GM12878 (cell line): Measurements from ENCODE around the gene ESPNL. TPM values are rescaled to one million over a fixed set of nuclear protein-coding genes. Genes with fewer than 3 reads are reported as not detected.

Source experiments
- ATAC-seq: fragments of 200-7000 bp; cut with Tn5 transposase; 3 replicates; pipeline ENCODE4 v1.9.1; 2020; ENCODE audit warnings: mild to moderate bottlenecking, moderate library complexity
- BruUV-seq: library from RNA; stranded (reverse); fragments of 400-500 nt; replicated peaks from 2 replicates; lab custom pipeline; 2021; lab: Mats Ljungman, UMichigan
- CTCF ChIA-PET: fragments of 300-600 bp; sonication (Branson Sonifier 250); formaldehyde crosslinking; extraction: SDS; loops from one replicate; lab custom pipeline; 2021; ENCODE audit warnings: inconsistent platforms; lab: Yijun Ruan, JAX
- POLR2A ChIA-PET: fragments of 350-600 bp; formaldehyde crosslinking; extraction: SDS; loops from one replicate; lab custom pipeline; 2021; ENCODE audit warnings: inconsistent platforms; lab: Charles Lee
- RAD21 ChIA-PET: fragments of 300-600 bp; sonication (Branson Sonifier 250); formaldehyde crosslinking; loops from one replicate; lab custom pipeline; 2023; ENCODE audit warnings: antibody characterized with exemption; ENCODE audit not compliant: unreplicated experiment; lab: Charles Lee
- SMC1A ChIA-PET: fragments of 300-600 bp; sonication (Branson Sonifier 250); formaldehyde crosslinking; loops from one replicate; lab custom pipeline; 2023; ENCODE audit not compliant: unreplicated experiment, uncharacterized antibody; lab: Charles Lee
- DNase-seq: peaks from one replicate; pipeline ENCODE4 v3.0.0-alpha.2; 2011; ENCODE audit warnings: low read depth, low spot score
- FAIRE-seq: peaks from 3 replicates; lab custom pipeline; 2011; peaks lifted over from hg19 to GRCh38; lab: Jason Lieb, UNC
- H2AFZ ChIP-seq: 2 replicates; pipeline ENCODE4 v1.6.0; 2011; ENCODE audit warnings: low read depth, low read length, control low read depth; ENCODE audit not compliant: control insufficient read depth
- H3K27ac ChIP-seq: 2 replicates; pipeline ENCODE4 v1.5.1; 2011; ENCODE audit warnings: control low read depth; ENCODE audit not compliant: control insufficient read depth, insufficient read depth
- H3K27me3 ChIP-seq, 2 experiments: replicated peaks in 1 of 2; 2 replicates each; pipeline versions ENCODE4 v1.6.0 to v1.6.1; 2011; ENCODE audit warnings: low read length in 1 of 2; ENCODE audit not compliant: control insufficient read depth in 2 of 2, insufficient read depth in 2 of 2
- H3K36me3 ChIP-seq, 2 experiments: 2 replicates each; pipeline ENCODE4 v1.5.1; 2011; ENCODE audit warnings: low read length in 1 of 2; ENCODE audit not compliant: control insufficient read depth in 2 of 2, insufficient read depth in 2 of 2
- H3K4me1 ChIP-seq: 2 replicates; pipeline ENCODE4 v1.6.1; 2011; ENCODE audit warnings: mild to moderate bottlenecking, low read length, moderate library complexity, mixed read lengths; ENCODE audit not compliant: control insufficient read depth, insufficient read depth
- H3K4me2 ChIP-seq: 2 replicates; pipeline ENCODE4 v1.6.0; 2011; ENCODE audit warnings: control low read depth; ENCODE audit not compliant: control insufficient read depth, insufficient read depth
- H3K4me3 ChIP-seq: fragments of 200-600 bp; sonication (generic); 2 replicates; pipeline ENCODE4 v1.5.1; 2016
- H3K79me2 ChIP-seq: 2 replicates; pipeline ENCODE4 v1.6.0; 2011; ENCODE audit warnings: low read length; ENCODE audit not compliant: control insufficient read depth, insufficient read depth
- H3K9ac ChIP-seq: 2 replicates; pipeline ENCODE4 v1.8.0; 2011; ENCODE audit warnings: low read length, control low read depth, mixed read lengths; ENCODE audit not compliant: control insufficient read depth, insufficient read depth
- H3K9me3 ChIP-seq: replicated peaks from 3 replicates; pipeline ENCODE4 v1.5.1; 2011; ENCODE audit warnings: mild to moderate bottlenecking, low read length; ENCODE audit not compliant: control insufficient read depth, insufficient read depth
- H4K20me1 ChIP-seq: 2 replicates; pipeline ENCODE4 v1.6.0; 2011; ENCODE audit not compliant: control insufficient read depth, insufficient read depth
- BCL3 ChIP-seq: IDR thresholded peaks from 2 replicates; pipeline ENCODE4 v1.6.1; 2011; ENCODE audit warnings: borderline replicate concordance, low read depth, mild to moderate bottlenecking, moderate library complexity, low read length; ENCODE audit not compliant: insufficient read depth, poor library complexity, severe bottlenecking
- CHD1 ChIP-seq: IDR thresholded peaks from 2 replicates; pipeline ENCODE4 v1.6.1; 2012; ENCODE audit warnings: low read depth, low read length, improper control_type of control experiment
- CREB1 ChIP-seq: IDR thresholded peaks from 2 replicates; pipeline ENCODE4 v1.6.1; 2012; ENCODE audit warnings: low read depth, mild to moderate bottlenecking, inconsistent platforms
- ELK1 ChIP-seq: IDR thresholded peaks from 2 replicates; pipeline ENCODE4 v1.6.1; 2012; ENCODE audit warnings: low read depth, low read length, improper control_type of control experiment
- GABPA ChIP-seq: IDR thresholded peaks from 2 replicates; pipeline ENCODE4 v1.6.1; 2014; ENCODE audit warnings: antibody characterized with exemption, low read depth, mild to moderate bottlenecking, inconsistent platforms
- IRF4 ChIP-seq: IDR thresholded peaks from 2 replicates; pipeline ENCODE4 v1.6.1; 2011; ENCODE audit warnings: low read depth, low read length
- MTA3 ChIP-seq: IDR thresholded peaks from 2 replicates; pipeline ENCODE4 v1.6.1; 2012; ENCODE audit warnings: low read length, inconsistent platforms, borderline replicate concordance
- NR2C2 ChIP-seq: IDR thresholded peaks from 2 replicates; pipeline ENCODE4 v1.6.1; 2011; ENCODE audit warnings: borderline replicate concordance, low read depth; ENCODE audit not compliant: control insufficient read depth, insufficient read length
- NRF1 ChIP-seq: conservative IDR thresholded peaks from 2 replicates; pipeline ENCODE4 v1.6.1; 2011; ENCODE audit warnings: mild to moderate bottlenecking, low read depth, low read length, improper control_type of control experiment
- PML ChIP-seq: IDR thresholded peaks from 2 replicates; pipeline ENCODE4 v1.6.1; 2012; ENCODE audit warnings: low read length, inconsistent platforms
- POLR2AphosphoS2 ChIP-seq: IDR thresholded peaks from 2 replicates; pipeline ENCODE4 v1.6.1; 2011; ENCODE audit warnings: low read depth, mild to moderate bottlenecking, low read length, improper control_type of control experiment, moderate library complexity
- POU2F2 ChIP-seq: IDR thresholded peaks from 3 replicates; pipeline ENCODE4 v1.6.1; 2011; ENCODE audit warnings: low read depth, mild to moderate bottlenecking, low read length, borderline replicate concordance
- SKIL ChIP-seq: fragments of 450-650 bp; IDR thresholded peaks from 2 replicates; pipeline ENCODE4 v1.6.1; 2017; ENCODE audit warnings: mild to moderate bottlenecking, low read depth, inconsistent platforms; ENCODE audit not compliant: poor library complexity, severe bottlenecking
- SMAD5 ChIP-seq: IDR thresholded peaks from 2 replicates; pipeline ENCODE4 v1.6.1; 2016; ENCODE audit warnings: antibody characterized with exemption, low read depth
- SREBF2 ChIP-seq: IDR thresholded peaks from 2 replicates; pipeline ENCODE4 v1.6.1; 2012; ENCODE audit warnings: mild to moderate bottlenecking, low read length
- TCF3 ChIP-seq: IDR thresholded peaks from 2 replicates; pipeline ENCODE4 v1.6.1; 2012; ENCODE audit warnings: low read depth, mild to moderate bottlenecking, low read length, borderline replicate concordance; ENCODE audit not compliant: insufficient read depth
- YY1 ChIP-seq: IDR thresholded peaks from 2 replicates; pipeline ENCODE4 v1.6.1; 2011; ENCODE audit warnings: low read depth, mild to moderate bottlenecking, low read length
- ZNF622 ChIP-seq: fragments of 450-650 bp; IDR thresholded peaks from 2 replicates; pipeline ENCODE4 v1.6.1; 2017; ENCODE audit warnings: mild to moderate bottlenecking, inconsistent platforms
- WGBS: methylation state at CpG from one replicate; pipeline ENCODE4 v1.1.6; 2016; ENCODE audit warnings: low lambda C conversion rate; ENCODE audit not compliant: insufficient replicate concordance, insufficient coverage; ENCODE audit errors: missing lambda C conversion rate; 5-methylcytosine and 5-hydroxymethylcytosine counted together
- in situ Hi-C: fragments of 300-500 bp; cut with MboI; formaldehyde crosslinking; loops from 9 replicates; pipeline ENCODE4 v1.14.3; 2018; ENCODE audit warnings: mixed read lengths
- intact Hi-C: fragments of 100-400 bp; cut with micrococcal nuclease; formaldehyde crosslinking; loops from one replicate; pipeline ENCODE4 v1.14.2; 2022; ENCODE audit not compliant: unreplicated experiment
- polyA plus RNA-seq, 11 experiments: library from polyadenylated mRNA; depleted of rRNA in 4 of 11; unstranded in 6 of 11; stranded (reverse) in 5 of 11; fragments of >200 nt; fragmentation: Nextera tagmentation in 4 of 11; fragmentation: Illumina TruSeq in 1 of 11; extraction: Ambion mirVana in 4 of 11; extraction: Trizol in 1 of 11; gene quantifications; 1 replicate in 1 of 11; 2 replicates in 10 of 11; pipeline versions ENCODE4 v1.2.1 to v1.2.3, GENCODE V29; 2011 to 2016; ENCODE audit warnings: inconsistent platforms in 2 of 11, missing spikeins in 2 of 11, low read depth in 1 of 11
- total RNA-seq, 4 experiments: library from RNA; depleted of rRNA in 3 of 4; stranded (reverse); fragments of >200 nt in 3 of 4; fragmentation: Illumina TruSeq in 1 of 4; extraction: Trizol in 1 of 4; gene quantifications; 2 replicates each; pipeline versions ENCODE4 v1.2.1 to v1.2.3, GENCODE V29; 2013 to 2021

The ESPNL gene
- total and polyA plus RNA-seq, 10 of the 15 experiments (the other 5 are each of a cell fraction or from before 2014, with no cell fraction given): 0.05 to 0.94 (median 0.36) TPM; not detected in 3

- FAIRE-seq: no peak
- in situ Hi-C loops: no loop called here
Observed at GRCh38 chr2:238081561-238081960, 18.6 kb upstream of the ESPNL start.

More at GRCh38 chr2:238081561-238081960, 18.6 kb upstream of the ESPNL start:
- ATAC-seq (no peak), DNase-seq (no peak)
- TF ChIP-seq GABPA (no peak), MTA3 (no peak), YY1 (no peak), NR2C2 (no peak), BCL3 (no peak), ZNF622 (no peak), POU2F2 (no peak), PML (no peak), TCF3 (no peak), SMAD5 (no peak), CHD1 (no peak), SKIL (no peak), ELK1 (no peak), SREBF2 (no peak), POLR2AphosphoS2 (no peak), CREB1 (no peak), IRF4 (no peak), NRF1 (no peak)
- POLR2A ChIA-PET: no interaction called here
- no peak overlapping the region for H3K9ac ChIP-seq
- no peaks in the 10 kb centered on the region for H3K27me3 ChIP-seq
- H3K27ac ChIP-seq: no peak overlapping the region
- SMC1A ChIA-PET: interaction anchor here (0.6 to 1.1 kb wide), 2 partner anchors 13 to 35 kb away, joined by 3 to 5 read pairs; no protein-coding TSS in a partner anchor
- H3K36me3 ChIP-seq: peaks cover 18 to 28% of the 10 kb centered on the region in 2 experiments
- no peaks in the 10 kb centered on the region for H3K79me2 ChIP-seq
- intact Hi-C loops: no loop called here
- H3K4me1 ChIP-seq: no peaks in the 10 kb centered on the region
- BruUV-seq: no TSS peak
- no peaks in the 10 kb centered on the region for H4K20me1 ChIP-seq
- no peaks in the 10 kb centered on the region for H3K9me3 ChIP-seq
- no peak overlapping the region for H2AFZ ChIP-seq
- H3K4me3 ChIP-seq: no peak overlapping the region
- H3K4me2 ChIP-seq: no peak overlapping the region
- CTCF ChIA-PET: no interaction called here
- RAD21 ChIA-PET: no interaction called here
- over 99% methylated on average over 16 of the region's 16 CpGs for WGBS
